OCI-LY1 (cell line): Measurements from ENCODE around the gene CHST8.
"Not testable (repeated sequence)": the region's sequence is repeated elsewhere in the genome, so short reads cannot be mapped to it uniquely, and the experiment has no call there.

Experiments
- H2AFZ ChIP-seq: fragments of 200-600 bp; sonication (generic), shearing (Covaris generic); 2 replicates; pipeline ENCODE4 v1.6.0; 2014; ENCODE audit warnings: antibody characterized with exemption, mild to moderate bottlenecking, low read length
- H3F3A ChIP-seq: fragments of 200-600 bp; sonication (generic), shearing (Covaris generic); 2 replicates; pipeline ENCODE4 v1.6.0; 2014; ENCODE audit warnings: mild to moderate bottlenecking, antibody characterized with exemption, low read length, moderate library complexity; ENCODE audit not compliant: insufficient read depth
- H3K27ac ChIP-seq: fragments of 200-600 bp; sonication (generic); 2 replicates; pipeline ENCODE4 v1.5.1; 2014; ENCODE audit warnings: low read length, mixed run types, mild to moderate bottlenecking, low read depth; ENCODE audit not compliant: poor library complexity, severe bottlenecking
- H3K27me3 ChIP-seq: fragments of 200-600 bp; sonication (generic); 2 replicates; pipeline ENCODE4 v1.6.0; 2014; ENCODE audit warnings: antibody characterized with exemption, mild to moderate bottlenecking, low read length, moderate library complexity; ENCODE audit not compliant: insufficient read depth
- H3K36me3 ChIP-seq: fragments of 200-600 bp; sonication (generic); 2 replicates; pipeline ENCODE4 v1.6.1; 2014; ENCODE audit warnings: mild to moderate bottlenecking, antibody characterized with exemption, low read length, moderate library complexity, mixed read lengths; ENCODE audit not compliant: insufficient read depth
- H3K4me1 ChIP-seq: fragments of 200-600 bp; sonication (generic); 2 replicates; pipeline ENCODE4 v1.5.1; 2014; ENCODE audit warnings: mild to moderate bottlenecking, low read length, moderate library complexity; ENCODE audit not compliant: insufficient read depth, severe bottlenecking
- H3K4me2 ChIP-seq: fragments of 200-600 bp; sonication (generic), shearing (Covaris generic); 2 replicates; pipeline ENCODE4 v1.6.1; 2014; ENCODE audit warnings: low read length
- H3K4me3 ChIP-seq: fragments of 200-600 bp; sonication (generic); 2 replicates; pipeline ENCODE4 v1.5.1; 2014; ENCODE audit warnings: low read length, low read depth, mild to moderate bottlenecking, mixed read lengths; ENCODE audit not compliant: poor library complexity, severe bottlenecking
- H3K79me2 ChIP-seq: fragments of 200-600 bp; shearing (Covaris generic); 2 replicates; pipeline ENCODE4 v1.6.1; 2016; ENCODE audit warnings: mixed run types, low read length, mixed read lengths; ENCODE audit not compliant: insufficient read depth
- H3K9ac ChIP-seq: fragments of 200-600 bp; sonication (generic), shearing (Covaris generic); 2 replicates; pipeline ENCODE4 v1.6.1; 2014; ENCODE audit warnings: mild to moderate bottlenecking, low read length, mixed read lengths
- H3K9me2 ChIP-seq: fragments of 200-600 bp; sonication (generic), shearing (Covaris generic); 2 replicates; pipeline ENCODE4 v1.6.1; 2014; ENCODE audit warnings: low read depth, mild to moderate bottlenecking, low read length, mixed read lengths
- H3K9me3 ChIP-seq: fragments of 200-600 bp; shearing (Covaris generic); 2 replicates; pipeline ENCODE4 v1.6.1; 2014; ENCODE audit warnings: low read length, mixed read lengths
- H4K20me1 ChIP-seq: fragments of 200-600 bp; sonication (generic), shearing (Covaris generic); 2 replicates; pipeline ENCODE4 v1.6.0; 2016; ENCODE audit warnings: mild to moderate bottlenecking, low read length; ENCODE audit not compliant: insufficient read depth
- CTCF ChIP-seq: fragments of 200-600 bp; sonication (generic), shearing (Covaris generic); IDR thresholded peaks from 2 replicates; pipeline ENCODE4 v1.5.1; 2017; ENCODE audit warnings: mild to moderate bottlenecking, antibody characterized with exemption, low read length, moderate library complexity, mixed read lengths
- EZH2 ChIP-seq: fragments of 200-600 bp; sonication (generic), shearing (Covaris generic); IDR thresholded peaks from 2 replicates; pipeline ENCODE4 v1.8.0; 2017; ENCODE audit warnings: borderline replicate concordance, mixed run types, mild to moderate bottlenecking, antibody characterized with exemption, low read length, moderate library complexity, mixed read lengths

Gene CHST8

GRCh38 chr19:33662391-33663092 lies 40.8 kb downstream of the CHST8 start:
- Histone ChIP-seq H3K36me3 (no peaks in the 10 kb centered on the region), H3K27ac (no peak overlapping the region), H3K27me3 (no peaks in the 10 kb centered on the region), H3K79me2 (no peaks in the 10 kb centered on the region), H3K4me3 (no peak overlapping the region), H3K4me1 (peaks cover 6% of the 10 kb centered on the region), H2AFZ (no peak overlapping the region), H4K20me1 (no peaks in the 10 kb centered on the region), H3K9me2 (no peaks in the 10 kb centered on the region), H3K9ac (no peak overlapping the region), H3K9me3 (no peaks in the 10 kb centered on the region), H3K4me2 (no peak overlapping the region), H3F3A (no peaks in the 10 kb centered on the region)
- no peak for TF ChIP-seq CTCF
- TF ChIP-seq EZH2: no peak

GRCh38 chr19:33663316-33663715 lies 41.6 kb downstream of the CHST8 start:
- not testable (repeated sequence) for H3K36me3 ChIP-seq, H3K27me3 ChIP-seq, H3K27ac ChIP-seq, H3K4me1 ChIP-seq, H3F3A ChIP-seq, H2AFZ ChIP-seq, H3K9ac ChIP-seq, H4K20me1 ChIP-seq, H3K4me2 ChIP-seq, H3K9me3 ChIP-seq, H3K9me2 ChIP-seq, H3K79me2 ChIP-seq, H3K4me3 ChIP-seq

GRCh38 chr19:33664744-33665143 lies 43.0 kb downstream of the CHST8 start:
- H3K36me3 ChIP-seq: no peaks in the 10 kb centered on the region
- no peaks in the 10 kb centered on the region for H4K20me1 ChIP-seq
- no peaks in the 10 kb centered on the region for H3K9me2 ChIP-seq
- no peak overlapping the region for H3K27ac ChIP-seq
- no peak overlapping the region for H3K4me3 ChIP-seq
- H3K4me1 ChIP-seq: peaks cover 6% of the 10 kb centered on the region
- no peak overlapping the region for H3K4me2 ChIP-seq
- no peaks in the 10 kb centered on the region for H3K79me2 ChIP-seq
- no peak for TF ChIP-seq EZH2
- TF ChIP-seq CTCF: no peak
- H3F3A ChIP-seq: no peaks in the 10 kb centered on the region
- H3K9ac ChIP-seq: no peak overlapping the region
- H3K9me3 ChIP-seq: no peaks in the 10 kb centered on the region
- H2AFZ ChIP-seq: no peak overlapping the region
- H3K27me3 ChIP-seq: no peaks in the 10 kb centered on the region
